IPS-20b (cell line): ENCODE results near the gene LYVE1.

Experiments used
- H3K27ac ChIP-seq: one replicate; pipeline ENCODE4 v1.5.1; 2013; ENCODE audit warnings: low read length
- H3K27me3 ChIP-seq: 2 replicates; pipeline ENCODE4 v1.6.1; 2013; ENCODE audit warnings: mild to moderate bottlenecking, low read length, inconsistent platforms; ENCODE audit not compliant: insufficient read depth
- H3K36me3 ChIP-seq: 2 replicates; pipeline ENCODE4 v1.6.1; 2013; ENCODE audit warnings: low read depth, mild to moderate bottlenecking, inconsistent platforms, low read length, moderate library complexity; ENCODE audit not compliant: insufficient read depth
- H3K4me1 ChIP-seq: 2 replicates; pipeline ENCODE4 v1.6.1; 2013; ENCODE audit warnings: mild to moderate bottlenecking, control low read depth, inconsistent platforms, low read length, moderate library complexity; ENCODE audit not compliant: insufficient read depth
- H3K4me3 ChIP-seq: 2 replicates; pipeline ENCODE4 v1.5.1; 2013; ENCODE audit warnings: mild to moderate bottlenecking, low read length, inconsistent platforms
- H3K9ac ChIP-seq: 2 replicates; pipeline ENCODE4 v1.6.1; 2013; ENCODE audit warnings: low read depth, mild to moderate bottlenecking, inconsistent platforms, low read length, moderate library complexity
- H3K9me3 ChIP-seq: 2 replicates; pipeline ENCODE4 v1.6.1; 2013; ENCODE audit warnings: mild to moderate bottlenecking, low read depth, low read length, inconsistent platforms; ENCODE audit not compliant: insufficient read depth

LYVE1 gene, protein sequence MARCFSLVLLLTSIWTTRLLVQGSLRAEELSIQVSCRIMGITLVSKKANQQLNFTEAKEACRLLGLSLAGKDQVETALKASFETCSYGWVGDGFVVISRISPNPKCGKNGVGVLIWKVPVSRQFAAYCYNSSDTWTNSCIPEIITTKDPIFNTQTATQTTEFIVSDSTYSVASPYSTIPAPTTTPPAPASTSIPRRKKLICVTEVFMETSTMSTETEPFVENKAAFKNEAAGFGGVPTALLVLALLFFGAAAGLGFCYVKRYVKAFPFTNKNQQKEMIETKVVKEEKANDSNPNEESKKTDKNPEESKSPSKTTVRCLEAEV

DNA sequence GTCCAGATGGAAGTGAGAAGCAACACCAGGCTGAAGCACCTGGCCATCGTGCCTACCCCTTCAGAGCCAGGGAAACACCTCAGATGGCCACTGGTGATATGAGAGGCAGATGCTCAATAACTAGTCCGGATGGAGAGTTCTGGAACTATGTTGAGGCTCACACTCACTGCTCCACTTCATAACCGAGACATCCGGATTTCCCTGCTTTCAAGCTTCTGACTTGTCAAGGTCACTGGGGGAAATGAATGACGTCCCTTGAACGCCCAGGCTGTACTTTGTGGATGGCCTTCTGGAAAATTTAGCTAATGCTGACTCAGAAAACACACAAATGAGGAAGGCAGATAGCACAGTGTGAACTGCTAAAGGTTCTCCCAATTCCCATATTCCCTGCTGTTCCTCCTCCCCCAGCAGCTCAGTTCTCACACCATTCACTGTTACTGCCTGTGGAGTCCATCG lies at the start of gene LYVE1:
Gene LYVE1 (minus strand): TSS at position 180 of the 456 bp plus-strand sequence. CDS start 133 bp downstream, at position 47.
- Histone ChIP-seq H3K36me3 (no peaks in the 10 kb centered on the region), H3K4me3 (no peak within 1 kb of the TSS), H3K27me3 (no peaks in the 10 kb centered on the region), H3K9ac (no peak within 1 kb of the TSS), H3K4me1 (peaks cover 16% of the 10 kb centered on the region; the same call in 1 of the 2 replicates), H3K9me3 (no peaks in the 10 kb centered on the region), H3K27ac (no peak within 1 kb of the TSS)

DNA sequence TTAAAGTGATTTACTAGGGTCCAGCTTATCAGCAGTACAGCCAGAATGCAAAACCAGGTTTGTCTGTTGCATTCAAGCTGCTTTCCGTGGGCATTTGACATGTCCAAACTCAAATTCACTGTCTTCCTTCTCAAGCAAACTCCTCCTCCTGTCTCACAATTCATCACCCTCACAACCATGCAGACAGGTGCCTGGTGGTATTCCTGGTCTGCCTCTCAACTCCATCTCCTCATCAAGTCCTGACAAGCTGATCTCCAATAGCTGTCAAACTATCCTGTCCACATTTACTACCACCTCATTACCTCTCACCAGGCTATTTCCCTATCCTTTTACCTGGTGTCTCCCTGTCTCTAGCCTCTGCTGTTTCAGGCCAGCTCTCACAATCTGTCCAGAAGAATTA lies 49.1 kb upstream of the LYVE1 start:
- Histone ChIP-seq H3K36me3 (no peaks in the 10 kb centered on the region), H3K9me3 (no peaks in the 10 kb centered on the region), H3K4me3 (no peak overlapping the region), H3K9ac (no peak overlapping the region), H3K4me1 (no peaks in the 10 kb centered on the region), H3K27me3 (no peaks in the 10 kb centered on the region), H3K27ac (no peak overlapping the region)

DNA sequence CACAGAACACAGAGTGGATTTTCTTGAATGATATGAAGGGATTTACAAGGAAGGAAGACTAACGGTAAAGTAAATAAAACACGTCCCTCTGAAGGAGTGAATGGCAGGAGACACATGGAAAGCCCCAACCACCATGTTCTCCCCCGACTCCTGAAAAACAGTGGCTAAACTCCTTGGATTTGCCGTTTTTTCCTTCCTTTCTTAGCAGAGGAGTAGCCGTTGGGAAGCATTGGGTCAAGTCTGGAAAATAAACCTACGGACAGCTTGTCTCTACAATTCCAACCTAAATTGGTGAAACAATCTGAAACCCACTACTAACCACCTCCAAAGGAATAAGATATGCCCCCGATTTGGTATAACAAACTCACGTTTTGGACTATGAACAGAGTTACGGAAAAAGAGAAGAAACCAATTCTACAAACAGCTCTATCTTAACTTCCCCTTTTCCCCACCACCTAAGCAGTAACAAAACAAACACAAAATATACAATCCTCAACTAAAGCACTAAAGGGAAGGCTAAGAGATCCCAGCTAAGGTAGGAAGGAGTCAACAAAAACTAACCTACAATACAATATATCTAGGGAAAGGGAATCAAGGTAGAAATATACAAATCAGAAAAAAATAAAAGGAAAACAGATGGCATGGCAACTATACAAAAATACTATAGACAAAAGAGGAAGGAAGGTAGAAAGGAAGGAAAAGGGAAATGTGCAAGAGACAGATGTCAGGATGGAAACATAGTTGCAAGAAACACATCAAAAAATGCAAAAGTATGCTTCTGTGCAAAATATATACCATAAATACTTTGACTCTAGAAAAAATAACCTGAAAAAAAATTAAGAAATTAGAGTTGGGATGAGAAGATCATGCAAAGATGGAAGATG lies 43.8 kb upstream of the LYVE1 start:
- Histone ChIP-seq H3K4me1 (no peaks in the 10 kb centered on the region), H3K9ac (no peak overlapping the region), H3K27ac (no peak overlapping the region), H3K36me3 (no peaks in the 10 kb centered on the region), H3K27me3 (no peaks in the 10 kb centered on the region), H3K9me3 (no peaks in the 10 kb centered on the region), H3K4me3 (no peak overlapping the region)

DNA sequence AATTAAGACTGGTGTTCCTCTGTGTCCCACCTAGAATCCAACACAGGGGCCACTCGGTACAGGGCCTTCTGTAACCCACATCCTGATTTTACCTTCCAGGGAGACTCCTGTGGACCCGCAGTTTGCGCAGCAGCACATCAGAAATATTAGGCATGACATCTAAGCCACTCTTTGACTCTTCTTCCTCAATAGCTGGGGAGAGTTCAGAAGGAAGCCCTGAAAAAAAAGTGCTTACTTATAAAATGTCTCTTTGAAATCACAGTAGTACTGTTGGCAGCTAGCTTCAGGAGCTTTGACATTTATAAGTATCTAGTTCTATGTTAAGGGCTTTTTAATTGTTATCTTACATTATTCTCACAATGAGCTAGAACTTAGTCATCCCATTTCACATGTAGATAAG lies 41.2 kb upstream of the LYVE1 start:
- Histone ChIP-seq H3K36me3 (no peaks in the 10 kb centered on the region), H3K4me1 (peaks cover 9% of the 10 kb centered on the region), H3K4me3 (no peak overlapping the region), H3K27me3 (no peaks in the 10 kb centered on the region), H3K27ac (no peak overlapping the region), H3K9me3 (no peaks in the 10 kb centered on the region), H3K9ac (no peak overlapping the region)

DNA sequence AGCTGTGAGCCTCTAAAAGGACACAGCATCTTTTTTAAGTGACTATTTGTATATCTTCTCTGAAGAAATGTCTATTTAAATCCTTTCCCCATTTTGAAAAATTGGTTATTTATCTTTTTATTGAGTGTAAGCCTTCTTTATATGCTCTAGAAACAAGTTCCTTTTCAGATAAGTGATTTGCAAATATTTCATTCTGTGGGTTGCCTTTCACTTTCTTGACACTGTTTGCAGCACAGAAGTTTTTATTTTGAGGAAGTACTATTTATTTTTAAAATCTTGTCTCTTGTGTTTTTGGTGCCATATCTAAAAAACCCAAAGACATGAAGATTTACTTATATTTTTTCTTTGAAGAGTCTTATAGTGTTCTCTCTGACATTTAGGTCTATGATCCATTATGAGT lies 40.1 kb upstream of the LYVE1 start:
- Histone ChIP-seq H3K27ac (no peak overlapping the region), H3K4me3 (no peak overlapping the region), H3K27me3 (no peaks in the 10 kb centered on the region), H3K9me3 (no peaks in the 10 kb centered on the region), H3K9ac (no peak overlapping the region), H3K36me3 (no peaks in the 10 kb centered on the region), H3K4me1 (peaks cover 9% of the 10 kb centered on the region)

DNA sequence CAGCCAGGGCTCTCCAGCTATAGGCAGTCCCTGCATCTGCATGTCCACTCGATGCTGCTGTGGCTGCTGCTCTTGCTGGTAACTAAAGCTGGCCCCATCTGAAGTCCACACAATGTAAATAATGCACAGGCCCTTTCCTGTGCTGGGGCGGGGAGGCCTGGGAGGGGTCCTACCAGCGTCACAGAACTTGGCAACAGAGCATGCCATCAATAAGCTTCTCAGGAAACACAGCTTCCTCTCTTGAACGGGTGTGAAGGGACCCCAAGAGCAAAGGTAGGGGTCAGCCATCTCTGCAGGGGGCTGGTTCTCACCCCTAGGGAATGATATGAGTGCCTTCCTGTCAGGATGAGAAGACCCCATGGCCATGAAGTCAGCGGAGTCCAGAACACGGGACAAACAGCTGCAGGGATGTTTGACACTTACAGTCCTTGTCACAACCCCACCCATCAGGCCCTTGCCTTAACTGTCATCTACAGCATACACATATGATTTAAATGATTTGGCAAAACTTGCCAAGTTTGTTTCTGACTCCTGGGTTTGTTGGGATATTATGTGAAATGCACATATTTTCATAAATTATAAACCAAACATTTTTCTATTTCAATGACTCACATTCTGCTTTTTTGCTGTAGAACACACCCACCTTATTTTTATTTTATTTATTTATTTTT lies 39.1 kb upstream of the LYVE1 start:
- no peaks in the 10 kb centered on the region for H3K9me3 ChIP-seq
- no peaks in the 10 kb centered on the region for H3K27me3 ChIP-seq
- no peak overlapping the region for H3K27ac ChIP-seq
- no peak overlapping the region for H3K9ac ChIP-seq
- peaks cover 9% of the 10 kb centered on the region for H3K4me1 ChIP-seq
- no peak overlapping the region for H3K4me3 ChIP-seq
- no peaks in the 10 kb centered on the region for H3K36me3 ChIP-seq

DNA sequence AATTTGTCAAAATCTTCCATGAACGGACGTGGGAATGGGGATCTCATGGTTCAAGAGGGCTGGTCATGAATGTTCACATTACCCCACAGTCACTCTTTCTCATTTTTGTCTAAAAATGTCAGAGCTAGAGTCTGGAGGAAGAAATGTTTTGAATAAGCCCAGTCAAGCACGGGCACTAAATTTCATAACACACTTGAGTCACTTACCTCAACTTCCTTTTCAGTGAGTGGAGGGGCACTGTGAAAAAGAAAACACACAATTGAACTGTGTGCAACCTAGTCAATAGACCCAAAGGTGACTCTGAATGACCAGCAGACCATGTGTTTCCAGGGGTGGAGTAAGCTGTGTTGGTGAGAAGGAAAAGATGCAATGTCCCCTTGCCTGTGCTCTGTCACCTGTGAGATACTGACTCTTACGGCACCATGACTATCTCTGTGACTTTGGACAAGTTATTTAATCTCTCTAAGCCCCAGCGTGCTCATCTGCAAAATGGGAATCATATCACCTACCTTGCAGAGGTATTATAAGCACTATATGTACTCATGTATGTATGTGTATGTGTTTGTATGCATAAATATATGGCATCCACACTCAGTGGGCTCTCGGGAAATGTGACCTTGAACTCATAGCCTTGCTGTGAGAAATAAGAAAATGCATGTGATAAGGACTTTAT lies 38.2 kb upstream of the LYVE1 start:
- Histone ChIP-seq H3K4me1 (peaks cover 9% of the 10 kb centered on the region), H3K9ac (no peak overlapping the region), H3K4me3 (no peak overlapping the region), H3K36me3 (no peaks in the 10 kb centered on the region), H3K27ac (no peak overlapping the region), H3K27me3 (no peaks in the 10 kb centered on the region), H3K9me3 (no peaks in the 10 kb centered on the region)

DNA sequence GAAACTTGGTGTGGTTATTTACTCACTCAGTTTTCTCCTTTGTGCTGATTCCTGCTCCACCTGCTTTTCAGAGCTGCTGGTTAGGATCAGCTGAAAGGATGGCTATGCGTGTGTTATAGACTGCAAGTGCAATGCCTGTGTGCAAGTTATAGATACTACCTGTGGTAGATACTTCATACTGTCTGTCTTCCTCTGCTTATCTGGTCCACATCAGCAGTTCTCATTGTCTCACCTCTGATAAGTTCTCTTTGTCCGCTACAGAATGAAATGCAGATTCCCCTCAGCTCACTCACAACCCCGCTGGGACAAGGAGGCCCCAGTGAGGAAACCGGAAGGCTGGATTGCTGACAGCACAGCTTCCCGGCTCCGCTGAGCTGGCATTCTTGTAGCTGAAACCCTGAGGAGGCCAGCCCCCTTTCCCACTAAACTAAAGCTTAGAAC lies 37.5 kb upstream of the LYVE1 start:
- H3K4me1 ChIP-seq: peaks cover 9% of the 10 kb centered on the region
- H3K9ac ChIP-seq: no peak overlapping the region
- H3K36me3 ChIP-seq: no peaks in the 10 kb centered on the region
- no peaks in the 10 kb centered on the region for H3K9me3 ChIP-seq
- no peaks in the 10 kb centered on the region for H3K27me3 ChIP-seq
- H3K27ac ChIP-seq: no peak overlapping the region
- H3K4me3 ChIP-seq: no peak overlapping the region

DNA sequence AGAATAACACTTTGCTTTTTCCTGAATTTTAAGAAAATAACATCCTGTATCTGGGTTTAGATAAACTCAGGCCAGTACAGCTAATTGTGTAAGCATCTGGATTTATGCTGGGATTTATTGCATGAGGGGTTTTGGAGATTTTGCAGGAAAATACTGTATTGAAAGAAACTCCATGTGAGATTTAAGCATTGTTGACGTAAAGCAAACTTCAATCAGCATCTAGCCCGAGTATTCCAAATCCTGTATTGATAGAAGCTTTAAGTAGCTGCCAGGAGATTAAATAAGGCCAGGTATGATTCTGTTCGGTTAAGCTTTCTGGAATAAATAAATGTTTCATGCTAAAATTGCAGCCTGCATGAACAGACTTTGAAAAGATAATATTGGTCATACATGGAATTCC lies 36.3 kb upstream of the LYVE1 start:
- Histone ChIP-seq H3K36me3 (no peaks in the 10 kb centered on the region), H3K4me1 (peaks cover 9% of the 10 kb centered on the region), H3K9me3 (no peaks in the 10 kb centered on the region), H3K27me3 (no peaks in the 10 kb centered on the region), H3K9ac (no peak overlapping the region), H3K4me3 (no peak overlapping the region), H3K27ac (no peak overlapping the region)

DNA sequence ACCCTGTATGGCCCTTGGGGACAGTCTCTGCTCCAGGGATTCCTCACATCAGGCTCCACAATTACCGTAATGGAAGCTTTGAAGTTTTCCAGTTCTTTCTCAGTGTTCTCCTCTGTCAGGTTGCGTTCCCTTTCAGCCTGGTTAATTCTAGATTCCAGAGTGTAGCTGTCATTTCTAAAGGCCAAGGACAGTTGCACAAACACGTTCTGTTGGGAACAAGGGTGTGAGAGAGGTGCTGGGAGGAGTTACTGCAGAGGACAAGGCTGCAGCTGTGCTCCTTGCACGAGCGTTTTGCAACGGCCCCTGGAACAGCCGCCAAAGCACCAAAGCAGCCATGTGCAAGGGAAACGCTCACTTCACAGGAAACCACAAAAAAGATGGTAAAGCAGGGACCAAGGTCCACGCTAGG lies 35.9 kb upstream of the LYVE1 start:
- Histone ChIP-seq H3K4me1 (peaks cover 9% of the 10 kb centered on the region), H3K9ac (no peak overlapping the region), H3K9me3 (no peaks in the 10 kb centered on the region), H3K27ac (no peak overlapping the region), H3K36me3 (no peaks in the 10 kb centered on the region), H3K27me3 (no peaks in the 10 kb centered on the region), H3K4me3 (no peak overlapping the region)

DNA sequence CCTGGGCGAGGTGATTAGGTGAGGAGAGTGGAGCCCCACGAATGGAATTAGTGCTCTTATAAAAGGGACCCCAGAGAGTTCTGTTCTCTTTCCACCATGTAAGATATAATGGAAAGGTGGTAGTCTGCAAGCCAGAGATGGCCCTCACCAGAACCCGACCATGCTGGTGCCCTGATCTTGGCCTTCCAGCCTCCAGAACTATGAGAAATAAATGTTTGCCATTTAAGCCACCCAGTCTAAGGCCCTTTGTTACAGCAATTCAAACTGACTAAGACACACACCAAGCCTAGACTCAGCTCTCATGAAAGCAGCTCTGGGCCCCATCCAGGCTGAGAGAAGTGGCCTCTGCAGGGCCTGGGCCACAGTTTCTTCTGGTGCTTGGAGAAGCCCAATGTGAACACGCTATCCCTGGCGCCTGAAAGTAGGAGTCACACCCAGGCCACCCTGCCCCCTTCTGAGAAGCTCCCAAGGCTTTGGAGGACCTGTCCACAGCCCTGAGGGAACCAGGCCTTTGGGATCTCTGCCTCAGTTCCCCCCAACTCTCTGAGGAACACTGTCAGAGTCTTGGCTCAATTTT lies 35.3 kb upstream of the LYVE1 start:
- H3K27me3 ChIP-seq: no peaks in the 10 kb centered on the region
- H3K4me1 ChIP-seq: peaks cover 9% of the 10 kb centered on the region
- no peak overlapping the region for H3K9ac ChIP-seq
- H3K27ac ChIP-seq: no peak overlapping the region
- no peaks in the 10 kb centered on the region for H3K9me3 ChIP-seq
- no peak overlapping the region for H3K4me3 ChIP-seq
- no peaks in the 10 kb centered on the region for H3K36me3 ChIP-seq
